Measurements from ENCODE around the gene CEP20. TPM values are rescaled to one million over a fixed set of nuclear protein-coding genes. Genes with fewer than 3 reads are reported as not detected.

CEP20 gene
- total RNA-seq, 1 experiment from 2014 or later, result 54.7 TPM

DNA sequence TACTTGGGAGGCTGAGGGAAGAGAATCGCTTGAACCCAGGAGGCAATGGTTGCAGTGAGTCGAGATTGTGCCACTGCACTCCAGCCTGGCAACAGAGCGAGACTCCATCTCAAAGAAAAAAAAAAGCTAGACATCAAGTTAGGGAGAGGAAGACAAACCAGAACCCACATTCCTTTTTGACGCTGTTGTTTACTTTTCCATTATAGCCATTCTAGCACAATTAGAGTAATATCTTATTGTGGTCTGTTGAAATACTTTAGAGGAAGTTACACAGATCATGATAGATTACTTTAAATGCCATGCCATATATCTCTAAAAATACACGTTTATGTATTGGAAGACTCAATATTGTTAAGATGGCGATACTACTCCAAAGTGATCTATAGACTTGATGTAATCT lies 44.5 kb upstream of the CEP20 start:
- no peak overlapping the region for H3K27ac Mint-ChIP-seq (ENCODE audit: low read depth, unreplicated experiment)
- intact Hi-C loops (cut with micrococcal nuclease), result no loop called here
- no peak overlapping the region for H3K4me3 Mint-ChIP-seq (ENCODE audit: unreplicated experiment)
- no peaks in the 10 kb centered on the region for H3K27me3 Mint-ChIP-seq (ENCODE audit: insufficient read depth, unreplicated experiment)
- POLR2A ChIA-PET, result no interaction called here
- H3K36me3 Mint-ChIP-seq (ENCODE audit: insufficient read depth, unreplicated experiment), result no peaks in the 10 kb centered on the region
- CTCF ChIA-PET, result interaction anchor here (0.6 kb wide), 1 partner anchor 45 kb away, joined by 3 read pairs; the partner anchor contains the start of gene CEP20
- H3K9me3 Mint-ChIP-seq (ENCODE audit: unreplicated experiment), result no peaks in the 10 kb centered on the region
- TF ChIP-seq, protein P1, sequence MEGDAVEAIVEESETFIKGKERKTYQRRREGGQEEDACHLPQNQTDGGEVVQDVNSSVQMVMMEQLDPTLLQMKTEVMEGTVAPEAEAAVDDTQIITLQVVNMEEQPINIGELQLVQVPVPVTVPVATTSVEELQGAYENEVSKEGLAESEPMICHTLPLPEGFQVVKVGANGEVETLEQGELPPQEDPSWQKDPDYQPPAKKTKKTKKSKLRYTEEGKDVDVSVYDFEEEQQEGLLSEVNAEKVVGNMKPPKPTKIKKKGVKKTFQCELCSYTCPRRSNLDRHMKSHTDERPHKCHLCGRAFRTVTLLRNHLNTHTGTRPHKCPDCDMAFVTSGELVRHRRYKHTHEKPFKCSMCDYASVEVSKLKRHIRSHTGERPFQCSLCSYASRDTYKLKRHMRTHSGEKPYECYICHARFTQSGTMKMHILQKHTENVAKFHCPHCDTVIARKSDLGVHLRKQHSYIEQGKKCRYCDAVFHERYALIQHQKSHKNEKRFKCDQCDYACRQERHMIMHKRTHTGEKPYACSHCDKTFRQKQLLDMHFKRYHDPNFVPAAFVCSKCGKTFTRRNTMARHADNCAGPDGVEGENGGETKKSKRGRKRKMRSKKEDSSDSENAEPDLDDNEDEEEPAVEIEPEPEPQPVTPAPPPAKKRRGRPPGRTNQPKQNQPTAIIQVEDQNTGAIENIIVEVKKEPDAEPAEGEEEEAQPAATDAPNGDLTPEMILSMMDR (IDR thresholded peaks at IDR 0.05; ENCODE audit: unreplicated experiment), result no peak
- H3K4me1 Mint-ChIP-seq (ENCODE audit: insufficient read depth, unreplicated experiment), result peaks cover 11% of the 10 kb centered on the region
- DNase-seq (ENCODE audit: unreplicated experiment), result no peak
- BruUV-seq (replicated peaks), result no TSS peak

- Mint-ChIP-seq H3K4me3 (ENCODE audit: unreplicated experiment) (no peak overlapping the region), H3K27me3 (ENCODE audit: insufficient read depth, unreplicated experiment) (no peaks in the 10 kb centered on the region), H3K27ac (ENCODE audit: low read depth, unreplicated experiment) (peak overlapping the region; percentile 27), H3K36me3 (ENCODE audit: insufficient read depth, unreplicated experiment) (peaks cover 5% of the 10 kb centered on the region), H3K9me3 (ENCODE audit: unreplicated experiment) (no peaks in the 10 kb centered on the region), H3K4me1 (ENCODE audit: insufficient read depth, unreplicated experiment) (peaks cover 6% of the 10 kb centered on the region)
- TF ChIP-seq, protein P1 (IDR thresholded peaks at IDR 0.05; ENCODE audit: unreplicated experiment), result no peak
- peak; percentile 38 for DNase-seq (ENCODE audit: unreplicated experiment)
- BruUV-seq (replicated peaks), result no TSS peak
- POLR2A ChIA-PET, result interaction anchor here (1.4 to 2.0 kb wide), 3 partner anchors 8 to 28 kb away, joined by 4 to 8 read pairs (median 5); no protein-coding TSS in a partner anchor
- CTCF ChIA-PET, result no interaction called here
- intact Hi-C loops (cut with micrococcal nuclease), result no loop called here
Measured at GRCh38 chr16:15928261-15929104, 40.1 kb upstream of the CEP20 start.

- no peaks in the 10 kb centered on the region for H3K9me3 Mint-ChIP-seq (ENCODE audit: unreplicated experiment)
- TF ChIP-seq, protein P1 (IDR thresholded peaks at IDR 0.05; ENCODE audit: unreplicated experiment), result no peak
- H3K4me1 Mint-ChIP-seq (ENCODE audit: insufficient read depth, unreplicated experiment), result peaks cover 10% of the 10 kb centered on the region
- peaks cover 5% of the 10 kb centered on the region for H3K36me3 Mint-ChIP-seq (ENCODE audit: insufficient read depth, unreplicated experiment)
- CTCF ChIA-PET, result interaction anchor here (0.6 to 0.7 kb wide), 2 partner anchors 23 to 260 kb away, joined by 3 read pairs; no protein-coding TSS in a partner anchor
- POLR2A ChIA-PET, result interaction anchor here (0.6 kb wide), 2 partner anchors 12 to 37 kb away, joined by 3 read pairs; partner anchors contain the start of gene CEP20
- H3K27ac Mint-ChIP-seq (ENCODE audit: low read depth, unreplicated experiment), result no peak overlapping the region
- DNase-seq (ENCODE audit: unreplicated experiment), result no peak
- no TSS peak for BruUV-seq (replicated peaks)
- H3K4me3 Mint-ChIP-seq (ENCODE audit: unreplicated experiment), result no peak overlapping the region
- intact Hi-C loops (cut with micrococcal nuclease), result no loop called here
- H3K27me3 Mint-ChIP-seq (ENCODE audit: insufficient read depth, unreplicated experiment), result no peaks in the 10 kb centered on the region
Measured at GRCh38 chr16:15925631-15926030, 37.2 kb upstream of the CEP20 start.

DNA sequence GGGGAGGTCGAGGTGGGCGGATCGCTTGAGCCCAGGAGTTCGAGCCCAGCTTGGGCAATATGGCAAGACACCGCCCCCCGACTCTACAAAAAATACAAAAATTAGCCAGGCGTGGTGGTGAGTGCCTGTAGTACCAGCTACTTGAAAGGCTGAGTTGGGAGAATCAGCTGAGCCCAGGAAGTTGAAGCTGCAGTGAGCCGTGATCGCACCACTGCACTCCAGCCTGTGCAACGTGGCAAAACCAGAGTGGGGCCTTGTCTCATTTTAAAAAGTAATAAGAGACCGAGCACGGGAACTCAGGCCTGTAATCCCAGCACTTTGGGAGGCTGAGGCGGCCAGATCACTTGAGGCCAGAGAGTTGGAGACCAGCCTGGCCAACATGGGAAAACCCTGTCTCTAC lies 36.6 kb upstream of the CEP20 start:
- H3K27ac Mint-ChIP-seq (ENCODE audit: low read depth, unreplicated experiment), result no peak overlapping the region
- intact Hi-C loops (cut with micrococcal nuclease), result no loop called here
- H3K4me3 Mint-ChIP-seq (ENCODE audit: unreplicated experiment), result no peak overlapping the region
- H3K9me3 Mint-ChIP-seq (ENCODE audit: unreplicated experiment), result no peaks in the 10 kb centered on the region
- no peaks in the 10 kb centered on the region for H3K27me3 Mint-ChIP-seq (ENCODE audit: insufficient read depth, unreplicated experiment)
- no TSS peak for BruUV-seq (replicated peaks)
- no peak for DNase-seq (ENCODE audit: unreplicated experiment)
- TF ChIP-seq, protein P1 (IDR thresholded peaks at IDR 0.05; ENCODE audit: unreplicated experiment), result no peak
- H3K4me1 Mint-ChIP-seq (ENCODE audit: insufficient read depth, unreplicated experiment), result peaks cover 16% of the 10 kb centered on the region
- ChIA-PET POLR2A (no interaction called here), CTCF (no interaction called here)
- H3K36me3 Mint-ChIP-seq (ENCODE audit: insufficient read depth, unreplicated experiment), result peaks cover 5% of the 10 kb centered on the region

Measured in MCF 10A (cell line).